Stimulated activated CD4-positive, alpha-beta T cell treated with anti-CD3 and anti-CD28 coated beads, TNF-alpha, amount 100 ng/mL, for 1 hour (primary cell): ENCODE results near the gene ZWILCH.

Experiments
- DNase-seq, 3 donors: peaks; one replicate each; pipeline ENCODE4 v3.0.0-alpha.2; 2020; ENCODE audit warnings: low read depth in 3 of 3, low spot score in 1 of 3

ZWILCH gene

GRCh38 chr15:66542896-66543295 lies 37.8 kb downstream of the ZWILCH start:
- no peak for DNase-seq

GRCh38 chr15:66545255-66545654 lies 40.1 kb downstream of the ZWILCH start:
- no peak for DNase-seq

- no peak for DNase-seq
These were observed 50.6 kb downstream of the ZWILCH start for GRCh38 chr15:66555685-66556084.

GRCh38 chr15:66558271-66558670 lies 53.1 kb downstream of the ZWILCH start:
- no peak for DNase-seq

GRCh38 chr15:66560856-66561525 lies 55.9 kb downstream of the ZWILCH start:
- DNase-seq = no peak

- DNase-seq = no peak
These were observed 58.0 kb downstream of the ZWILCH start for GRCh38 chr15:66563126-66563525.

- DNase-seq = no peak
These were observed 58.5 kb downstream of the ZWILCH start for GRCh38 chr15:66563566-66564110.

- no peak for DNase-seq
These were observed 59.3 kb downstream of the ZWILCH start for GRCh38 chr15:66564136-66565041.

- DNase-seq = no peak
These were observed 60.1 kb downstream of the ZWILCH start for GRCh38 chr15:66565141-66565641.

GRCh38 chr15:66565741-66566144 lies 60.6 kb downstream of the ZWILCH start, which contains the start of gene LCTL:
Gene LCTL, minus strand, starts transcription at chr15:66565998. Its CDS starts 633 bp downstream, at chr15:66565365.
- DNase-seq = no peak

- DNase-seq = peak in 2 of 3 donors; percentile 4 to 11
These were observed 61.9 kb downstream of the ZWILCH start for GRCh38 chr15:66566963-66567531.

- no peak for DNase-seq
These were observed 62.8 kb downstream of the ZWILCH start for GRCh38 chr15:66567897-66568296.

- no peak for DNase-seq
These were observed 64.5 kb downstream of the ZWILCH start for GRCh38 chr15:66569461-66570137.

GRCh38 chr15:66570327-66570726 lies 65.2 kb downstream of the ZWILCH start:
- DNase-seq = no peak

- DNase-seq = no peak
These were observed 65.8 kb downstream of the ZWILCH start for GRCh38 chr15:66570842-66571478.

GRCh38 chr15:66572146-66572545 lies 67.0 kb downstream of the ZWILCH start:
- no peak for DNase-seq

GRCh38 chr15:66573348-66573718 lies 68.2 kb downstream of the ZWILCH start:
- DNase-seq = no peak

- DNase-seq = no peak
These were observed 68.8 kb downstream of the ZWILCH start for GRCh38 chr15:66573719-66574595.

GRCh38 chr15:66574596-66574950 lies 69.4 kb downstream of the ZWILCH start:
- DNase-seq = no peak
